Activated CD8-positive, alpha-beta memory T cell treated with anti-CD3 and anti-CD28 coated beads, Interleukin-2, amount 50 U/mL, for 1 hour (primary cell): Measurements from ENCODE around the gene USHBP1.

ENCODE experiments used
- DNase-seq: peaks from one replicate; pipeline ENCODE4 v3.0.0-alpha.2; 2020; ENCODE audit errors: extremely low read depth

The USHBP1 gene

DNA sequence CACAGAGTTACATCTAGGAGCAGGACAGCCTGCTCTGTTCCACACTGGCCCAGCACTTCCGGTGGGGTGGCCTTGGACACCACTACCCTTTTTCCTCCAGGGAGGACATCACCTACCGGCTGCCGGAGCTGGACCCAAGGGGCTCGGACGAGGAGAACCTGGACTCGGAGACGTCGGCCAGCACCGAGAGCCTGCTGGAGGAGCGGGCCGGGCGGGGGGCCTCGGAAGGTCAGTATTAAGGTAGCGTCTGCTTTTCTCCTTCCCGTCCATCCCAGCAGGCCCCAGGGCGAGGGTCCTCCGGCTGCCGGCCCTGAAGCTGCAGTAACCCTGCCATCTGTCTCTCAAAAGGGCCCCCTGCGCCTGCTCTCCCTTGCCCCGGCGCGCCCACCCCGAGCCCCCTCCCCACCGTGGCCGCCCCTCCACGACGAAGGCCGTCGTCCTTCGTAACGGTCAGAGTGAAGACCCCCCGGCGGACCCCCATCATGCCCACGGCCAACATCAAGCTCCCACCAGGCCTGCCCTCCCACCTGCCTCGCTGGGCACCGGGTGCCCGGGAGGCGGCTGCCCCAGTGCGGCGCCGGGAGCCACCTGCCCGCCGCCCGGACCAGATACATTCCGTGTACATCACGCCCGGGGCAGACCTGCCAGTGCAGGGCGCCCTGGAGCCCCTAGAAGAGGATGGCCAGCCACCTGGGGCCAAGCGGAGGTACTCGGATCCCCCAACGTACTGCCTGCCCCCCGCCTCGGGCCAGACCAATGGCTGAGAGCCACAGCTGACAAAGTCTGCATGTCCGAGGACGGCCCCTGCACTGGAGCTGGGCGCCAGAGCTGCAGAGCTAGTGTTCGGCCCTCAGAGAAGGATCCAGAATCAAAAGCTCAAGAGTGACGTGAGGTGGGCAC, 52.7 kb downstream of the USHBP1 start:
- no peak for DNase-seq

DNA sequence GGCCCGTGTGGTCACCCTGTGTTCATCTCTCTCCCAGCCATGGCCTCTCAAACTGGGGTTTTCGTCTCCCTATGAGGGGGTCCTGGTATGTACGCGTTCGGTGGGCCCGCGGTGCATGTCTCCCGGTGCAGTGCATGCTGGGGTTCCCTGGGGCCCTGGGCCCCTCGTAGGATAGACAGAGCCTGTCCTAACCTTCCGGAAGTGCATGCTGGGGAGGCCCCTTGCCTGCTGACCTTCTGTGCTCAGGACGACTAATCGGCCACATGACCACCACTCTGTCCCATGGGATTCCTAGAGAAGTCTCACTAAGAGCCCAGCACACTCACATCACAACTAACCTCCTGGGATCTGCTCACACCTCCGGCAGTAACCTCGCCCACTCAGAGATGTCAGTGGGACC, 54.2 kb downstream of the USHBP1 start:
- DNase-seq: no peak

- DNase-seq: no peak
These were observed 55.2 kb downstream of the USHBP1 start for GRCh38 chr19:17209126-17210036.

GRCh38 chr19:17206736-17207581, 57.6 kb downstream of the USHBP1 start:
- no peak for DNase-seq

GRCh38 chr19:17205237-17206140, 59.1 kb downstream of the USHBP1 start:
- DNase-seq: no peak

DNA sequence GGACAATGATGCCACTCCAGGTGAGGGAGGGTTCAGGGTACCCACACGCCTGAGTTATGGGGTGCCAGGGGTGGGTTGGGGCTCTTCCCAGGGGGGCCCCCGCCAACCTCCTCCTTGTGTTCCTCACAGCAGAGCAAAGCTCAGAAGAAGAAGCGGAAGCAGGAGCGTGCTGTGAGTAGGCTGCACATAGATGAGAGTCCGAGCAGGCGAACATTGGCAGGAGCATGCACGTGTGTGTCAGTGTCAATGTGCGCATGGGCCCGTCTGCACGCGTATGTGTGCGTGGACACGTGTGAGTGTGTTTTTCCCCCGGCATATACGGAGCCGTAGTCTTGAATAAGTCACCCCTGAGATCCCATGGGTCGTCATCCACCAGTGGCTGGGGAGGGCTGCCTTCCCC, 61.8 kb downstream of the USHBP1 start:
- DNase-seq: no peak

DNA sequence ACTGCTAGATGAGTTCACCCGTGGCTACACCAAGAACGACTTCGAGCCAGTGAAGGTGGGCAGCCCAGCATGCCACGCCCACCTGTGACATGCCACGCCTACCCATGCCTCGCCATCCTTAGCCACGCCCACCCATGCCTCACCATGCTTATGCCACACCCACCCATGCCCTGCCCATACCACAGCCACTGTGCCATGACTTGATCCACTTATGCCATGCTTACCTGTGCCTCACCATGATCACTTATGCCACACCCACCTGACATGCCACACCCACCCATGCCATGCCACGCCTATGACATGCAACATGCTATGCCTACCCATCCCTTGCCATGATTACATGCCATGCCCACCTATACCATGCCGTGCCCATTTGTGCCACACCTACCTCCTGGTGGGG, 62.3 kb downstream of the USHBP1 start:
- no peak for DNase-seq

DNA sequence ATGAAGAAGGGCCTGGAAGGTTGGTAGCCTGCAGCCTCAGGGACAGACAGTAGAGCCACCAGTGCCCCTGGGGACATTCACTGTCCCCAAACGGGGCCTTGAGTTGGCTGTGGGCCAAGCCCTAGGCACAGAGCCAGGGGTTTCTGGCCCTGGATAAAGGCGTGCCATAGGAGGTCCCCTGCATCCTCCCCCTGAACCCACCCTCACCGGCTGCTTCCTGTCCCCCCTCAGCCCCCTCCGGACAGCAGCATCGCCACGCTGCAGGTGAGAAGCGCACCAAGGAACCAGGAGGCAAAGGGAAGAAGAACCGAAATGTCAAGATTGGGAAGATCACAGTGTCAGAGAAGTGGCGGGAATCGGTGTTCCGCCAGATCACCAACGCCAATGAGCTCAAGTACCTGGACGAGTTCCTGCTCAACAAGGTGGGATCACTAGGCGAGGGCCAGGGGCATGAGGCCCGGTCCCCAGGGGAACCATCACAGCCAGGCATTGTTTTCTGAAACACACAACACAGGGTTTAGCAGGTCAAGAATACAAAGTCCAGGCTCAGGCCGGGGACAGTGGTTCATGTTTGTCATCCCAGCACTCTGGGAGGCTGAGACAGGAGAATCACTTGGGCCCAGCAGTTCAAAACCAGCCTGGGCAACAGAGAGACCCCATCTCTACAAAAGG, 64.0 kb downstream of the USHBP1 start:
- DNase-seq: no peak
